PC-3 (cell line): Measurements from ENCODE around the gene DMAC2. TPM values are rescaled to one million over a fixed set of nuclear protein-coding genes. Genes with fewer than 3 reads are reported as not detected.

Experiments
- ATAC-seq: fragments of 200-7000 bp; cut with Tn5 transposase; 2 replicates; pipeline ENCODE4 v1.9.1; 2020; ENCODE audit warnings: mild to moderate bottlenecking, moderate library complexity
- BruUV-seq: library from RNA; stranded (reverse); fragments of 400-500 nt; replicated peaks from 2 replicates; lab custom pipeline; 2021; lab: Mats Ljungman, UMichigan
- CTCF ChIA-PET: fragments of 300-600 bp; sonication (Branson Sonifier 250); formaldehyde crosslinking; loops from one replicate; lab custom pipeline; 2022; ENCODE audit warnings: antibody characterized with exemption; lab: Charles Lee
- POLR2A ChIA-PET: fragments of 300-600 bp; sonication (Branson Sonifier 250); formaldehyde crosslinking; loops from one replicate; lab custom pipeline; 2022; ENCODE audit warnings: antibody characterized with exemption; ENCODE audit not compliant: unreplicated experiment; lab: Charles Lee
- DNase-seq: peaks from one replicate; pipeline ENCODE4 v3.0.0-alpha.2; 2015
- H2AFZ ChIP-seq: fragments of 300-600 bp; sonication (generic); 2 replicates; pipeline ENCODE4 v1.6.0; 2016; ENCODE audit warnings: antibody characterized with exemption, low read length
- H3F3A ChIP-seq: fragments of 300-600 bp; sonication (generic); one replicate; pipeline ENCODE4 v1.6.0; 2017; ENCODE audit warnings: antibody characterized with exemption, low read length, control low read depth, mild to moderate bottlenecking; ENCODE audit not compliant: unreplicated experiment
- H3K27ac ChIP-seq: fragments of 300-600 bp; sonication (generic); 2 replicates; pipeline ENCODE4 v1.5.1; 2016; ENCODE audit warnings: mild to moderate bottlenecking, low read length
- H3K27me3 ChIP-seq: fragments of 300-600 bp; sonication (generic); 2 replicates; pipeline ENCODE4 v1.6.1; 2016; ENCODE audit warnings: low read length, mixed read lengths
- H3K36me3 ChIP-seq: fragments of 300-600 bp; sonication (generic); 2 replicates; pipeline ENCODE4 v1.6.1; 2016; ENCODE audit warnings: low read depth, mixed run types, low read length, mixed read lengths
- H3K4me1 ChIP-seq: fragments of 300-600 bp; sonication (generic); 2 replicates; pipeline ENCODE4 v1.5.1; 2016; ENCODE audit warnings: low read length; ENCODE audit not compliant: insufficient read depth
- H3K4me2 ChIP-seq: fragments of 300-600 bp; sonication (generic); 2 replicates; pipeline ENCODE4 v1.6.0; 2016; ENCODE audit warnings: low read length
- H3K4me3 ChIP-seq: fragments of 300-600 bp; sonication (generic); 2 replicates; pipeline ENCODE4 v1.5.1; 2016; ENCODE audit warnings: mild to moderate bottlenecking, low read length, mixed read lengths
- H3K79me2 ChIP-seq: fragments of 300-600 bp; sonication (generic); 2 replicates; pipeline ENCODE4 v1.6.1; 2017; ENCODE audit warnings: low read length, mixed read lengths
- H3K9ac ChIP-seq: fragments of 300-600 bp; sonication (generic); 2 replicates; pipeline ENCODE4 v1.6.0; 2016; ENCODE audit warnings: mild to moderate bottlenecking, low read length
- H3K9me2 ChIP-seq: fragments of 300-600 bp; sonication (generic); replicated peaks from 2 replicates; pipeline ENCODE4 v1.6.1; 2016; ENCODE audit warnings: mixed run types, low read length, mixed read lengths
- H3K9me3 ChIP-seq: fragments of 300-600 bp; sonication (generic); 2 replicates; pipeline ENCODE4 v1.6.1; 2016; ENCODE audit warnings: low read length, mixed read lengths
- H4K20me1 ChIP-seq: fragments of 300-600 bp; sonication (generic); 2 replicates; pipeline ENCODE4 v1.6.1; 2016; ENCODE audit warnings: low read length, mixed read lengths
- EZH2 ChIP-seq: fragments of 300-600 bp; sonication (generic); IDR thresholded peaks from one replicate; pipeline ENCODE4 v1.6.1; 2017; ENCODE audit warnings: antibody characterized with exemption, mild to moderate bottlenecking, low read length; ENCODE audit not compliant: unreplicated experiment
- EZH2phosphoT487 ChIP-seq: fragments of 300-600 bp; sonication (generic); IDR thresholded peaks from 2 replicates; pipeline ENCODE4 v1.6.1; 2018; ENCODE audit warnings: mild to moderate bottlenecking, antibody characterized with exemption, low read length, borderline replicate concordance
- intact Hi-C: fragments of 100-400 bp; cut with micrococcal nuclease; formaldehyde crosslinking; loops from 2 replicates; pipeline ENCODE4 v1.9.0; 2023
- total RNA-seq: library from RNA; depleted of rRNA; stranded (reverse); fragments of >200 nt; gene quantifications from 2 replicates; pipeline ENCODE4 v1.2.3, GENCODE V29; 2014
- TF ChIP-seq, protein P1 (sequence below): fragments of 300-600 bp; sonication (generic); conservative IDR thresholded peaks from 2 replicates; pipeline ENCODE4 v1.5.1; 2017; ENCODE audit warnings: antibody characterized with exemption, low read depth, mild to moderate bottlenecking, low read length

The DMAC2 gene
- total RNA-seq, 1 experiment from 2014 or later, result 36.8 TPM

DNA sequence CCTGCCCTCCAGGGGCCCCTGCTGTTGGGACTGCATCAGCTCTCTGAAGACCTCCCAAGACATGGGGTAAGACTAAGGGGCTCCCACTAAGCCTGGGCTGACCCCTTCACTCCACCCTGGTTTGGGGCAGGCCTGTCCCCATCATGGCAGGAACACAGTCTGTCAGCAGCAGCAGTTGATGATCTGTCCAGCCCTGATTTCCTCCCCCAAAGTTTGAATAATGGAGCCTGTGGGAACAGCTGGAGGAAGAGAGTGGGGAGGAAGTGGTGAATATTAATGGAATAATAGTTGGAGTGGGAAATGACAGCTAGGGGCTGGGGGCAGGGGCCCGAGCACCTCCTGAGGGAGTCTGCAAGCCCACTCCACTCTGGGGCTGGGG, 11.2 kb downstream of the DMAC2 start:
- Histone ChIP-seq H3K27me3 (no peaks in the 10 kb centered on the region), H4K20me1 (no peaks in the 10 kb centered on the region), H3K36me3 (no peaks in the 10 kb centered on the region), H3F3A (no peaks in the 10 kb centered on the region), H3K9ac (no peak overlapping the region), H3K9me3 (no peaks in the 10 kb centered on the region), H3K4me1 (no peaks in the 10 kb centered on the region), H3K79me2 (no peaks in the 10 kb centered on the region), H3K9me2 (no peaks in the 10 kb centered on the region), H2AFZ (no peak overlapping the region), H3K4me2 (no peak overlapping the region), H3K4me3 (no peak overlapping the region), H3K27ac (no peak overlapping the region)
- no peak for ATAC-seq
- no peak for DNase-seq
- TF ChIP-seq, protein P1, sequence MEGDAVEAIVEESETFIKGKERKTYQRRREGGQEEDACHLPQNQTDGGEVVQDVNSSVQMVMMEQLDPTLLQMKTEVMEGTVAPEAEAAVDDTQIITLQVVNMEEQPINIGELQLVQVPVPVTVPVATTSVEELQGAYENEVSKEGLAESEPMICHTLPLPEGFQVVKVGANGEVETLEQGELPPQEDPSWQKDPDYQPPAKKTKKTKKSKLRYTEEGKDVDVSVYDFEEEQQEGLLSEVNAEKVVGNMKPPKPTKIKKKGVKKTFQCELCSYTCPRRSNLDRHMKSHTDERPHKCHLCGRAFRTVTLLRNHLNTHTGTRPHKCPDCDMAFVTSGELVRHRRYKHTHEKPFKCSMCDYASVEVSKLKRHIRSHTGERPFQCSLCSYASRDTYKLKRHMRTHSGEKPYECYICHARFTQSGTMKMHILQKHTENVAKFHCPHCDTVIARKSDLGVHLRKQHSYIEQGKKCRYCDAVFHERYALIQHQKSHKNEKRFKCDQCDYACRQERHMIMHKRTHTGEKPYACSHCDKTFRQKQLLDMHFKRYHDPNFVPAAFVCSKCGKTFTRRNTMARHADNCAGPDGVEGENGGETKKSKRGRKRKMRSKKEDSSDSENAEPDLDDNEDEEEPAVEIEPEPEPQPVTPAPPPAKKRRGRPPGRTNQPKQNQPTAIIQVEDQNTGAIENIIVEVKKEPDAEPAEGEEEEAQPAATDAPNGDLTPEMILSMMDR, result no peak
- TF ChIP-seq EZH2phosphoT487 (no peak), EZH2 (no peak)
- POLR2A ChIA-PET, result no interaction called here
- intact Hi-C loops, result no loop called here
- CTCF ChIA-PET, result no interaction called here
- no TSS peak for BruUV-seq

GRCh38 chr19:41427647-41428480, 11.8 kb downstream of the DMAC2 start:
- no peak overlapping the region for H3K4me3 ChIP-seq
- TF ChIP-seq EZH2 (no peak), EZH2phosphoT487 (no peak)
- TF ChIP-seq, protein P1, result no peak
- no peaks in the 10 kb centered on the region for H3K4me1 ChIP-seq
- H3K9ac ChIP-seq, result no peak overlapping the region
- no peaks in the 10 kb centered on the region for H3K9me3 ChIP-seq
- BruUV-seq, result no TSS peak
- H3K27me3 ChIP-seq, result no peaks in the 10 kb centered on the region
- no peak overlapping the region for H2AFZ ChIP-seq
- no peaks in the 10 kb centered on the region for H3K36me3 ChIP-seq
- H3K9me2 ChIP-seq, result no peaks in the 10 kb centered on the region
- H3K4me2 ChIP-seq, result no peak overlapping the region
- no peaks in the 10 kb centered on the region for H3K79me2 ChIP-seq
- DNase-seq (no peak), ATAC-seq (no peak; the same call in 1 of the 2 replicates)
- intact Hi-C loops, result no loop called here
- no peaks in the 10 kb centered on the region for H4K20me1 ChIP-seq
- H3F3A ChIP-seq, result no peaks in the 10 kb centered on the region
- ChIA-PET CTCF (no interaction called here), POLR2A (no interaction called here)
- no peak overlapping the region for H3K27ac ChIP-seq
